ENCODE measurements around the gene LRRFIP2. TPM values are rescaled to one million over a fixed set of nuclear protein-coding genes. Genes with fewer than 3 reads are reported as not detected.

The LRRFIP2 gene
- total RNA-seq, 1 donor from 2014 or later: 36.7 TPM

- H3K9ac ChIP-seq: no peak overlapping the region
- TF ChIP-seq EZH2phosphoT487 (IDR thresholded peaks at IDR 0.05) (no peak), CTCF (IDR thresholded peaks at IDR 0.05) (no peak), EZH2 (IDR thresholded peaks at IDR 0.05) (no peak)
- no peaks in the 10 kb centered on the region for H3K4me1 ChIP-seq
Measured at GRCh38 chr3:37154668-37155314, 19.6 kb downstream of the LRRFIP2 start.

GRCh38 chr3:37150621-37151020, 23.8 kb downstream of the LRRFIP2 start:
- H3K9me3 ChIP-seq (ENCODE audit: low read depth): no peaks in the 10 kb centered on the region
- no peaks in the 10 kb centered on the region for H4K20me1 ChIP-seq (ENCODE audit: low read depth)
- H3K4me3 ChIP-seq: no peak overlapping the region
- Mint-ChIP-seq H3K9me3 (no peaks in the 10 kb centered on the region), H3K36me3 (peaks cover 28% of the 10 kb centered on the region), H3K4me3 (no peak overlapping the region), H3K27ac (peak overlapping the region; percentile 26), H3K4me1 (no peaks in the 10 kb centered on the region), H3K27me3 (ENCODE audit: insufficient read depth, low read depth) (no peaks in the 10 kb centered on the region)
- peaks cover 16% of the 10 kb centered on the region for H3K79me2 ChIP-seq (ENCODE audit: low read depth)
- no peaks in the 10 kb centered on the region for H3K4me1 ChIP-seq
- H3K36me3 ChIP-seq: no peaks in the 10 kb centered on the region
- no peaks in the 10 kb centered on the region for H3K27me3 ChIP-seq
- no peak overlapping the region for H3K27ac ChIP-seq
- no peak overlapping the region for H2AFZ ChIP-seq (replicated peaks)
- H3K4me2 ChIP-seq: no peak overlapping the region
- no peak for DNase-seq (ENCODE audit: low spot score)
- H3F3A ChIP-seq (ENCODE audit: low read depth): no peaks in the 10 kb centered on the region
- TF ChIP-seq EZH2phosphoT487 (IDR thresholded peaks at IDR 0.05) (no peak), EZH2 (IDR thresholded peaks at IDR 0.05) (no peak), CTCF (IDR thresholded peaks at IDR 0.05) (no peak)
- no peak overlapping the region for H3K9ac ChIP-seq

More at GRCh38 chr3:37154668-37155314, 19.6 kb downstream of the LRRFIP2 start:
- Histone ChIP-seq H3K4me3 (no peak overlapping the region), H3F3A (ENCODE audit: low read depth) (no peaks in the 10 kb centered on the region), H2AFZ (replicated peaks) (no peak overlapping the region), H4K20me1 (ENCODE audit: low read depth) (no peaks in the 10 kb centered on the region), H3K79me2 (ENCODE audit: low read depth) (peaks cover 27% of the 10 kb centered on the region), H3K27ac (no peak overlapping the region), H3K36me3 (no peaks in the 10 kb centered on the region), H3K9me3 (ENCODE audit: low read depth) (no peaks in the 10 kb centered on the region), H3K27me3 (no peaks in the 10 kb centered on the region), H3K4me2 (no peak overlapping the region)
- Mint-ChIP-seq H3K27ac (no peak overlapping the region), H3K4me1 (no peaks in the 10 kb centered on the region), H3K27me3 (ENCODE audit: insufficient read depth, low read depth) (no peaks in the 10 kb centered on the region), H3K4me3 (no peak overlapping the region), H3K9me3 (no peaks in the 10 kb centered on the region), H3K36me3 (peaks cover 24% of the 10 kb centered on the region)
- DNase-seq (ENCODE audit: low spot score): no peak

GRCh38 chr3:37149257-37149656, 25.1 kb downstream of the LRRFIP2 start:
- Histone ChIP-seq H3K27ac (no peak overlapping the region), H3K9me3 (ENCODE audit: low read depth) (no peaks in the 10 kb centered on the region), H3K4me3 (no peak overlapping the region), H3K9ac (no peak overlapping the region), H3F3A (ENCODE audit: low read depth) (no peaks in the 10 kb centered on the region), H3K4me1 (no peaks in the 10 kb centered on the region), H3K4me2 (no peak overlapping the region), H3K27me3 (no peaks in the 10 kb centered on the region), H3K36me3 (no peaks in the 10 kb centered on the region), H4K20me1 (ENCODE audit: low read depth) (no peaks in the 10 kb centered on the region), H3K79me2 (ENCODE audit: low read depth) (peaks cover 16% of the 10 kb centered on the region), H2AFZ (replicated peaks) (no peak overlapping the region)
- no peak overlapping the region for H3K4me3 Mint-ChIP-seq
- no peaks in the 10 kb centered on the region for H3K9me3 Mint-ChIP-seq
- DNase-seq (ENCODE audit: low spot score): no peak
- TF ChIP-seq EZH2 (IDR thresholded peaks at IDR 0.05) (no peak), CTCF (IDR thresholded peaks at IDR 0.05) (no peak), EZH2phosphoT487 (IDR thresholded peaks at IDR 0.05) (no peak)
- peaks cover 28% of the 10 kb centered on the region for H3K36me3 Mint-ChIP-seq
- H3K4me1 Mint-ChIP-seq: no peaks in the 10 kb centered on the region
- no peaks in the 10 kb centered on the region for H3K27me3 Mint-ChIP-seq (ENCODE audit: insufficient read depth, low read depth)
- no peak overlapping the region for H3K27ac Mint-ChIP-seq
